DND-41 (cell line): ENCODE results near the gene RABGAP1L.

Experiments used
- ATAC-seq: fragments of 200-7000 bp; cut with Tn5 transposase; 3 replicates; pipeline ENCODE4 v1.9.1; 2021; ENCODE audit warnings: low read depth; ENCODE audit not compliant: insufficient read depth
- DNase-seq: peaks from one replicate; pipeline ENCODE4 v3.0.0-alpha.2; 2020
- H2AFZ ChIP-seq: 2 replicates; pipeline ENCODE4 v1.6.0; 2012; ENCODE audit warnings: low read depth, low read length
- H3K27ac ChIP-seq: 2 replicates; pipeline ENCODE4 v1.5.1; 2012; ENCODE audit warnings: low read length, inconsistent platforms
- H3K27me3 ChIP-seq: fragments of 200-600 bp; sonication (generic); 2 replicates; pipeline ENCODE4 v1.6.0; 2012; ENCODE audit warnings: low read length, mild to moderate bottlenecking, inconsistent platforms; ENCODE audit not compliant: insufficient read depth, poor library complexity
- H3K36me3 ChIP-seq: 2 replicates; pipeline ENCODE4 v1.5.1; 2012; ENCODE audit warnings: low read length, inconsistent platforms; ENCODE audit not compliant: insufficient read depth
- H3K4me1 ChIP-seq: 2 replicates; pipeline ENCODE4 v1.5.1; 2012; ENCODE audit warnings: mild to moderate bottlenecking, low read length; ENCODE audit not compliant: insufficient read depth
- H3K4me2 ChIP-seq: 2 replicates; pipeline ENCODE4 v1.6.0; 2012; ENCODE audit warnings: mild to moderate bottlenecking, moderate library complexity, low read length, inconsistent platforms; ENCODE audit not compliant: insufficient read depth
- H3K4me3 ChIP-seq, 2 experiments: fragments of 200-600 bp in 1 of 2; shearing (Covaris generic) in 1 of 2; 2 replicates each; pipeline ENCODE4 v1.5.1; 2012 to 2016; ENCODE audit warnings: inconsistent platforms in 2 of 2, low read length in 2 of 2, mild to moderate bottlenecking in 2 of 2, low read depth in 1 of 2, moderate library complexity in 1 of 2
- H3K79me2 ChIP-seq: 2 replicates; pipeline ENCODE4 v1.6.0; 2012; ENCODE audit warnings: low read length, inconsistent platforms; ENCODE audit not compliant: insufficient read depth
- H3K9ac ChIP-seq: 2 replicates; pipeline ENCODE4 v1.6.0; 2012; ENCODE audit warnings: low read depth, mild to moderate bottlenecking, inconsistent platforms, low read length, moderate library complexity
- H3K9me3 ChIP-seq: 2 replicates; pipeline ENCODE4 v1.5.1; 2012; ENCODE audit warnings: low read length, moderate library complexity, mild to moderate bottlenecking, inconsistent platforms; ENCODE audit not compliant: insufficient read depth, severe bottlenecking
- H4K20me1 ChIP-seq: 2 replicates; pipeline ENCODE4 v1.6.0; 2012; ENCODE audit warnings: low read length; ENCODE audit not compliant: insufficient read depth
- CTCF ChIP-seq: IDR thresholded peaks from 2 replicates; pipeline ENCODE4 v1.5.1; 2012; ENCODE audit warnings: borderline replicate concordance, low read length, moderate library complexity, mild to moderate bottlenecking; ENCODE audit not compliant: poor library complexity, severe bottlenecking; ENCODE audit errors: extremely low read depth
- EZH2 ChIP-seq: IDR thresholded peaks from 3 replicates; pipeline ENCODE4 v1.6.1; 2012; ENCODE audit warnings: borderline replicate concordance, low read depth, mild to moderate bottlenecking, moderate library complexity, low read length, inconsistent platforms; ENCODE audit not compliant: severe bottlenecking

Gene RABGAP1L

GRCh38 chr1:174791863-174792262 is 632.5 kb downstream of the RABGAP1L start:
- no peaks in the 10 kb centered on the region for H3K4me1 ChIP-seq
- H3K27ac ChIP-seq = no peak overlapping the region
- no peaks in the 10 kb centered on the region for H3K27me3 ChIP-seq
- no peaks in the 10 kb centered on the region for H3K9me3 ChIP-seq
- TF ChIP-seq CTCF (no peak), EZH2 (no peak)
- H3K4me3 ChIP-seq = no peak overlapping the region
- ATAC-seq = peak; percentile 35; the same call in 1 of the 3 replicates
- no peaks in the 10 kb centered on the region for H4K20me1 ChIP-seq
- no peaks in the 10 kb centered on the region for H3K36me3 ChIP-seq
- DNase-seq = no peak
- no peak overlapping the region for H3K4me2 ChIP-seq
- H2AFZ ChIP-seq = no peak overlapping the region
- H3K9ac ChIP-seq = no peak overlapping the region
- H3K79me2 ChIP-seq = no peaks in the 10 kb centered on the region

GRCh38 chr1:174794861-174795260 is 635.5 kb downstream of the RABGAP1L start:
- H3K9ac ChIP-seq = no peak overlapping the region
- ATAC-seq (no peak), DNase-seq (no peak)
- H3K9me3 ChIP-seq = no peaks in the 10 kb centered on the region
- H3K4me2 ChIP-seq = no peak overlapping the region
- H3K4me3 ChIP-seq = no peak overlapping the region
- TF ChIP-seq EZH2 = no peak
- no peak for TF ChIP-seq CTCF
- H4K20me1 ChIP-seq = no peaks in the 10 kb centered on the region
- no peak overlapping the region for H3K27ac ChIP-seq
- no peaks in the 10 kb centered on the region for H3K36me3 ChIP-seq
- H3K27me3 ChIP-seq = no peaks in the 10 kb centered on the region
- peaks cover 7% of the 10 kb centered on the region for H3K4me1 ChIP-seq
- H2AFZ ChIP-seq = no peak overlapping the region
- H3K79me2 ChIP-seq = no peaks in the 10 kb centered on the region

- Histone ChIP-seq H4K20me1 (no peaks in the 10 kb centered on the region), H3K4me3 (no peak overlapping the region), H3K79me2 (no peaks in the 10 kb centered on the region), H3K4me2 (no peak overlapping the region), H3K9me3 (no peaks in the 10 kb centered on the region), H3K27me3 (no peaks in the 10 kb centered on the region), H3K27ac (no peak overlapping the region), H3K4me1 (peaks cover 14% of the 10 kb centered on the region), H2AFZ (no peak overlapping the region), H3K9ac (no peak overlapping the region), H3K36me3 (no peaks in the 10 kb centered on the region)
- DNase-seq = no peak
- ATAC-seq = no peak
- TF ChIP-seq CTCF = no peak
- TF ChIP-seq EZH2 = no peak
Measured at GRCh38 chr1:174795806-174796205, 636.5 kb downstream of the RABGAP1L start.

- Histone ChIP-seq H4K20me1 (no peaks in the 10 kb centered on the region), H3K27me3 (no peaks in the 10 kb centered on the region), H3K79me2 (no peaks in the 10 kb centered on the region), H3K4me3 (no peak overlapping the region), H3K4me2 (no peak overlapping the region), H3K4me1 (peaks cover 14% of the 10 kb centered on the region), H2AFZ (no peak overlapping the region), H3K27ac (no peak overlapping the region), H3K9ac (no peak overlapping the region), H3K36me3 (no peaks in the 10 kb centered on the region), H3K9me3 (no peaks in the 10 kb centered on the region)
- DNase-seq (no peak), ATAC-seq (no peak)
- TF ChIP-seq CTCF (no peak), EZH2 (no peak)
Measured at GRCh38 chr1:174797398-174797797, 638.1 kb downstream of the RABGAP1L start.
